ENCODE data around the gene ATP8A2. TPM values are rescaled to one million over a fixed set of nuclear protein-coding genes. Genes with fewer than 3 reads are reported as not detected.
A peak's percentile ranks its signal among the peaks of the same experiment; 100 is the strongest.

The ATP8A2 gene
- total and polyA plus RNA-seq, 4 donors: 0.31 to 2.7 (median 1.1) TPM

DNA sequence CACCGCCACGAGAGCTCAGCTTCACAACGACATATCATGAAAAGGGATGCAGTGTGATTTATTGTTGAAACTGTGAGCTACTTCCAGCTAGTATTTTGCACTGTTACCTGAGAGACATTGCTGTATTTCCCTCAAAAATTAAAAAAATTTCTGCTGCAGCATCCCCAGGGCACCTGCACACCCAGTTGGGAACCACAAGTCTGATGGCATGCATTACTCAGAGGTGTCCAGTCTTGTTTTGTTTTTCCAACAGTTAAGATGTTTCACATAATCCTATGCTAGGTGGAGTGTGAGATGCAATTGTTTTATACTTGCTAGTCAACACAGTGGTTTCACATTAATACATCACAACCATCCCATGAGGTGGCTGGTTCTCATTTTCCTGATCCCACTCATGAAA, 394.8 kb downstream of the ATP8A2 start:
- 94 to 95% methylated on average over 3 of the region's 3 CpGs for WGBS, 2 donors
- no peaks in the 10 kb centered on the region for H3K36me3 ChIP-seq (ENCODE audit: control insufficient read depth in 4 of 4, insufficient read depth in 4 of 4, low read length in 4 of 4)
- H3K9me3 ChIP-seq (ENCODE audit: control insufficient read depth in 4 of 4, insufficient read depth in 3 of 4, low read length in 3 of 4): no peaks in the 10 kb centered on the region
- H3K4me3 ChIP-seq: no peak overlapping the region
- H3K27me3 ChIP-seq (ENCODE audit: control insufficient read depth in 3 of 3, insufficient read depth in 3 of 3, low read length in 2 of 3): no peaks in the 10 kb centered on the region
- H3K9ac ChIP-seq (ENCODE audit: insufficient read depth in 1 of 2, low read length in 2 of 2): no peak overlapping the region
- TF ChIP-seq, protein P1, sequence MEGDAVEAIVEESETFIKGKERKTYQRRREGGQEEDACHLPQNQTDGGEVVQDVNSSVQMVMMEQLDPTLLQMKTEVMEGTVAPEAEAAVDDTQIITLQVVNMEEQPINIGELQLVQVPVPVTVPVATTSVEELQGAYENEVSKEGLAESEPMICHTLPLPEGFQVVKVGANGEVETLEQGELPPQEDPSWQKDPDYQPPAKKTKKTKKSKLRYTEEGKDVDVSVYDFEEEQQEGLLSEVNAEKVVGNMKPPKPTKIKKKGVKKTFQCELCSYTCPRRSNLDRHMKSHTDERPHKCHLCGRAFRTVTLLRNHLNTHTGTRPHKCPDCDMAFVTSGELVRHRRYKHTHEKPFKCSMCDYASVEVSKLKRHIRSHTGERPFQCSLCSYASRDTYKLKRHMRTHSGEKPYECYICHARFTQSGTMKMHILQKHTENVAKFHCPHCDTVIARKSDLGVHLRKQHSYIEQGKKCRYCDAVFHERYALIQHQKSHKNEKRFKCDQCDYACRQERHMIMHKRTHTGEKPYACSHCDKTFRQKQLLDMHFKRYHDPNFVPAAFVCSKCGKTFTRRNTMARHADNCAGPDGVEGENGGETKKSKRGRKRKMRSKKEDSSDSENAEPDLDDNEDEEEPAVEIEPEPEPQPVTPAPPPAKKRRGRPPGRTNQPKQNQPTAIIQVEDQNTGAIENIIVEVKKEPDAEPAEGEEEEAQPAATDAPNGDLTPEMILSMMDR (IDR thresholded peaks at IDR 0.05; ENCODE audit: control extremely low read depth, extremely low read depth): no peak
- DNase-seq (no peak), ATAC-seq (ENCODE audit: insufficient read depth, low FRiP score) (no peak)
- peaks cover 0 to 58% (median 10%) of the 10 kb centered on the region in 5 donors for H3K4me1 ChIP-seq (ENCODE audit: control insufficient read depth in 5 of 5, insufficient read depth in 5 of 5, low read length in 5 of 5)
- no peak overlapping the region for H3K27ac ChIP-seq (ENCODE audit: low read depth in 1 of 2, low read length in 1 of 2)

DNA sequence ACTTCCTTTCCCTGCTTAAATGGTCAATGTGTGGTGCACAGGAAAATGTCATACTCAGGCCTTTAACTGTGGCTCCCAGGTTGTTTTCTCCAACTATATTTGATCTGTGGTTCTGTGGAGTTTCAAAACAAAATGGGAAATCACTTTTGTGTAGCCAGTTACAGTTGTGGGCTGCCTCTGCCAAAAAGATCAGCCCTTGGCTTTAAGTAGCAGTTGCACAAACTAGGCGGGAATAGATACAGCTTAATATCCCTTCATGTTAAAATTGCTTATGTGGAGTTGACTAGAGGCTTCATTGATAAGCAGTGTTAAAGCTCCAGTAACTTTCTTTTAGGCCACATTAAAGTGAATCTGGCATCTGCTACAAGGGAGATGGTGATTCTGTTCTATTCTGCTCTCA, 395.2 kb downstream of the ATP8A2 start:
- Histone ChIP-seq H3K4me1 (ENCODE audit: control insufficient read depth in 5 of 5, insufficient read depth in 5 of 5, low read length in 5 of 5) (peaks cover 0 to 62% (median 10%) of the 10 kb centered on the region in 5 donors), H3K4me3 (no peak overlapping the region), H3K27ac (ENCODE audit: low read depth in 1 of 2, low read length in 1 of 2) (no peak overlapping the region), H3K27me3 (ENCODE audit: control insufficient read depth in 3 of 3, insufficient read depth in 3 of 3, low read length in 2 of 3) (no peaks in the 10 kb centered on the region), H3K9me3 (ENCODE audit: control insufficient read depth in 4 of 4, insufficient read depth in 3 of 4, low read length in 3 of 4) (no peaks in the 10 kb centered on the region), H3K9ac (ENCODE audit: insufficient read depth in 1 of 2, low read length in 2 of 2) (no peak overlapping the region), H3K36me3 (ENCODE audit: control insufficient read depth in 4 of 4, insufficient read depth in 4 of 4, low read length in 4 of 4) (no peaks in the 10 kb centered on the region)
- TF ChIP-seq, protein P1 (IDR thresholded peaks at IDR 0.05; ENCODE audit: control extremely low read depth, extremely low read depth): no peak
- no peak for ATAC-seq (ENCODE audit: insufficient read depth, low FRiP score)
- WGBS, 2 donors: 83 to 87% methylated on average over 1 of the region's 1 CpG
- DNase-seq: peak in 2 of 3 donors; percentile 61 to 82

DNA sequence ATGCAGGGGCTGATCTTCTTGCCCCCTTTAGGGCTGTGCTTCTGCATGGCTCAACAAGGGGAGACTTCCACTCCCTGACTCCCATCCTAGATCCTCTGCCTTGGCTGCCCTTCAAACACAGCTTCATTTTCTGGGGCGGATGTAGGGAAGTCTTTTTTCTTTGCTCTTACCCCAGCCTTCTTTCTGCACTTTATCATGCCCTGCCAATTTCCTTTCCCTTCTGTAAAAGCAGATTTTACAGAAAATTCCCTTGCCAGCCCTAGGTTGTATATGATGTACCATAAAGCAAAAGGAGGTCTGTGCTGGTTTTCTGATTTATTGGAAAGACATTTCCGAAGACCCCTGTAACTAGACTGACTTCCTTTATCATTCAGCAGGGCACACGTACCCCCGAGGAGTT, 396.6 kb downstream of the ATP8A2 start:
- Histone ChIP-seq H3K9ac (ENCODE audit: insufficient read depth in 1 of 2, low read length in 2 of 2) (no peak overlapping the region), H3K4me3 (no peak overlapping the region), H3K9me3 (ENCODE audit: control insufficient read depth in 4 of 4, insufficient read depth in 3 of 4, low read length in 3 of 4) (no peaks in the 10 kb centered on the region), H3K36me3 (ENCODE audit: control insufficient read depth in 4 of 4, insufficient read depth in 4 of 4, low read length in 4 of 4) (no peaks in the 10 kb centered on the region), H3K27ac (ENCODE audit: low read depth in 1 of 2, low read length in 1 of 2) (no peak overlapping the region), H3K27me3 (ENCODE audit: control insufficient read depth in 3 of 3, insufficient read depth in 3 of 3, low read length in 2 of 3) (no peaks in the 10 kb centered on the region), H3K4me1 (ENCODE audit: control insufficient read depth in 5 of 5, insufficient read depth in 5 of 5, low read length in 5 of 5) (peaks cover 0 to 63% (median 10%) of the 10 kb centered on the region in 5 donors)
- TF ChIP-seq, protein P1 (IDR thresholded peaks at IDR 0.05; ENCODE audit: control extremely low read depth, extremely low read depth): no peak
- ATAC-seq (ENCODE audit: insufficient read depth, low FRiP score) (no peak), DNase-seq (peak in 2 of 3 donors; percentile 35 to 82)
- WGBS, 2 donors: 72 to 84% methylated on average over 4 of the region's 4 CpGs

DNA sequence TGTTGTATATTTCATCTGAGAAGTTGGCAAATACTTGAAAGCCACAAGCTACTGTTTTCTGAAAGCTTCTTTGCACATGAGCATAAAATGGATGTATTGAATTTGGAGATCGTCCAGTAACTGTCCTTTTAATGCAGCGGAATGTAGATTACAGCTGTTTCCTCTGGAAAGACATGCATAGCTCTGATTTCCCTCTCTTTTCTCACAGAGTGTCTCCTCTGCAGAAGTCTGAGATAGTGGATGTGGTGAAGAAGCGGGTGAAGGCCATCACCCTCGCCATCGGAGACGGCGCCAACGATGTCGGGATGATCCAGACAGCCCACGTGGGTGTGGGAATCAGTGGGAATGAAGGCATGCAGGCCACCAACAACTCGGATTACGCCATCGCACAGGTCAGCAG, 397.1 kb downstream of the ATP8A2 start:
- DNase-seq: peak; percentile 81 to 98 (median 96)
- no peaks in the 10 kb centered on the region for H3K36me3 ChIP-seq (ENCODE audit: control insufficient read depth in 4 of 4, insufficient read depth in 4 of 4, low read length in 4 of 4)
- no peaks in the 10 kb centered on the region for H3K27me3 ChIP-seq (ENCODE audit: control insufficient read depth in 3 of 3, insufficient read depth in 3 of 3, low read length in 2 of 3)

More for the DNA sequence above, 397.1 kb downstream of the ATP8A2 start:
- ATAC-seq (ENCODE audit: insufficient read depth, low FRiP score): no peak
- H3K4me1 ChIP-seq (ENCODE audit: control insufficient read depth in 5 of 5, insufficient read depth in 5 of 5, low read length in 5 of 5): peaks cover 0 to 63% (median 10%) of the 10 kb centered on the region in 5 donors
- no peaks in the 10 kb centered on the region for H3K9me3 ChIP-seq (ENCODE audit: control insufficient read depth in 4 of 4, insufficient read depth in 3 of 4, low read length in 3 of 4)
- H3K9ac ChIP-seq (ENCODE audit: insufficient read depth in 1 of 2, low read length in 2 of 2): no peak overlapping the region
- H3K27ac ChIP-seq (ENCODE audit: low read depth in 1 of 2, low read length in 1 of 2): no peak overlapping the region
- WGBS, 2 donors: 77 to 81% methylated on average over 13 of the region's 13 CpGs
- no peak overlapping the region for H3K4me3 ChIP-seq
- TF ChIP-seq, protein P1 (IDR thresholded peaks at IDR 0.05; ENCODE audit: control extremely low read depth, extremely low read depth): no peak
